ENCODE results near the gene EGR1.

The EGR1 gene

DNA sequence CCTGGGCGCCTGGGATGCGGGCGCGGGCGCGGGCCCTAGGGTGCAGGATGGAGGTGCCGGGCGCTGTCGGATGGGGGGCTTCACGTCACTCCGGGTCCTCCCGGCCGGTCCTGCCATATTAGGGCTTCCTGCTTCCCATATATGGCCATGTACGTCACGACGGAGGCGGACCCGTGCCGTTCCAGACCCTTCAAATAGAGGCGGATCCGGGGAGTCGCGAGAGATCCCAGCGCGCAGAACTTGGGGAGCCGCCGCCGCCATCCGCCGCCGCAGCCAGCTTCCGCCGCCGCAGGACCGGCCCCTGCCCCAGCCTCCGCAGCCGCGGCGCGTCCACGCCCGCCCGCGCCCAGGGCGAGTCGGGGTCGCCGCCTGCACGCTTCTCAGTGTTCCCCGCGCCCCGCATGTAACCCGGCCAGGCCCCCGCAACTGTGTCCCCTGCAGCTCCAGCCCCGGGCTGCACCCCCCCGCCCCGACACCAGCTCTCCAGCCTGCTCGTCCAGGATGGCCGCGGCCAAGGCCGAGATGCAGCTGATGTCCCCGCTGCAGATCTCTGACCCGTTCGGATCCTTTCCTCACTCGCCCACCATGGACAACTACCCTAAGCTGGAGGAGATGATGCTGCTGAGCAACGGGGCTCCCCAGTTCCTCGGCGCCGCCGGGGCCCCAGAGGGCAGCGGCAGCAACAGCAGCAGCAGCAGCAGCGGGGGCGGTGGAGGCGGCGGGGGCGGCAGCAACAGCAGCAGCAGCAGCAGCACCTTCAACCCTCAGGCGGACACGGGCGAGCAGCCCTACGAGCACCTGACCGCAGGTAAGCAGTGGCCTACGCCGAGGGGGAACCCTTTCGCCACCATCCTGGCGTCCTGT lies at the start of gene EGR1:
Gene EGR1 (plus strand): TSS at position 219 of the 864 bp plus-strand sequence. CDS start 283 bp downstream, at position 502.
- peak; percentile 90 for DNase-seq (ENCODE audit: low read depth)

DNA sequence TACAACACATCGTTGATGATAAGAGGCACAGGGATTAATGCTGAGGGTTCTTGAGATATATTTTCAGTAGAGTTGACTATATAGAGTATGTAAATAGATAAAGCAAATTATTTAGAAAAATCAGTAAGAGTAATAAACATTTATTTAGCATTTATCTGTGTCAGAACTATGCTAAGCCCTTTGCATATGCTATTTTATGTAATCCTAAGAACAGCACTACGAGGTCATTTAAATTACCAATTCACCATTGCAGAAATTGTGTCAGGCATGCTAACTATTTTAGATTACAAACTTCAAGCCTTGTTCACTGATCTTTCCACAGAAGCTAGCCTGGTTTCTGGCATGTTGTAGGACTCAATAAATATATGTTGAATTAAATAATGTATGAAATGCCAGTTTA lies 46.8 kb upstream of the EGR1 start:
- no peak for DNase-seq (ENCODE audit: low read depth)

DNA sequence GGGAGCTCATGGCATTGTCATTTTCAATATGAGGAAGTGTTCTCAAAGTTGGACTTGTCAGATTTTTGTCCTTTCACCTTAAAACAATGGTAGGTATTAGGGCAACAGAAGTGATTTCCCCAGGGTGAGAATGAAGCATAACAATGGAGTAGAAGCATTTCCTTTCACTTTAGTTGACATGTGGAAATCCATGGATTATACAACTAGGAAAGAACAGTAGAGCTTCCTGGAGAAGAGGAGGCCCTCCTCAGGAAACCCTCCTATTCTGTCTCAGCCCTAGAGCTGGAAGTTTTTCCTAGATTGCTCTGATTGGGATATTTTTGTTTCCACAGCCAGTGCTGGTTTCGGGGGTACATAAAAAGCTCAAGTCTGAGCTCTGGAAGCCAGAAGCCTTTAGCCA lies 40.2 kb upstream of the EGR1 start:
- no peak for DNase-seq (ENCODE audit: low read depth)

DNA sequence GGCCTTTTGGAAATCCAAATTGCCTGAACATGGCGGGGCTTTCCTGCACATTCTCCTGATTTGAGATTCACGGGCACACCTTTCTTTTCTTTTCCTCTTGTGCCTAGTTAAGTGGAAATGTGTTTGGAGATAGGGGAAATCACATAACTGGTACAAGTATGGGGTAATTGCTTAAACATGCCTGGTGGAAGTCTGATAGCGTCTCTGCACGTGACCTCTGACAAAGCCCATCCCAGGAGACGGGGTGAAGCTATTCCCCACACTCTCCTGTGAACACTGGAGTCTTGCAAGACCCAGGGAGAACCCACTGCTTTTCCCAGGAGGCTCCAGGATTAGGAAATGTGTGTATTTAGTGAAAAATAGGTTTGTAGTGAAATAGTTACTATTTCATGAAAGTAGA lies 29.3 kb upstream of the EGR1 start:
- no peak for DNase-seq (ENCODE audit: low read depth)

DNA sequence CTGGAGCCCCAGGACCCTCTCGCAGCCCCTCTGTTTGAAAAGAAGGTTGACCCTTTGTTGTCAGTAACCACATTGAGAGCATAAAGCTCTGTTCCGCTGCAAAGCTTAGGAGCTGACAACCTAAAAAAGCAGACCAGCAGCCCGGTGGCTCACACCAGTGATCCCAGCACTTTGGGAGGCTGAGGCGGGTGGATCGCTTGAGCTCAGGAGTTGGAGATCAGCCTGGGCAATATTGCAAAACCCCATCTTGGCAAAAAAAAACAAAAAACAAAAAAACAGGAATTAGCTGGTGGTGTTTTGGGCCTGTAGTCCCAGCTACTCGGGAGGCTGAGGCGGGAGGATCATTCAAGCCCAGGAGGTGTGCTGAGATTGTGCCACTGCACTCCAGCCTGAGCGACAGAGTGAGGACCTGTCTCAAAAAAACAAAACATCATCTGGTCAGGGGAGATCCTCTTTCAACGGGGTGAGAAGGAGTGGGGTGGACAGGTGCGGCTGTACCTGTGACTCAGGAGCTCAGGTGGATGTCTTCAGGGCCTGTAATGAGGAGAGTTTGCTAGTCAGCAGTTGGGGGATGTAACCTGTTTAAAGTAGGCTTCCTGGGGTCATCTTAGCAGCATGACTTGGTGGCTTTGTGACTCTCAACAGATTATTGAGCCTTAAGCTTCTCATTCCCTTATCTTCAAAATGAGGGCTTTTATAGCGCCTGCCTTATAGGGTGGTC lies 27.1 kb upstream of the EGR1 start:
- DNase-seq (ENCODE audit: low read depth): no peak

DNA sequence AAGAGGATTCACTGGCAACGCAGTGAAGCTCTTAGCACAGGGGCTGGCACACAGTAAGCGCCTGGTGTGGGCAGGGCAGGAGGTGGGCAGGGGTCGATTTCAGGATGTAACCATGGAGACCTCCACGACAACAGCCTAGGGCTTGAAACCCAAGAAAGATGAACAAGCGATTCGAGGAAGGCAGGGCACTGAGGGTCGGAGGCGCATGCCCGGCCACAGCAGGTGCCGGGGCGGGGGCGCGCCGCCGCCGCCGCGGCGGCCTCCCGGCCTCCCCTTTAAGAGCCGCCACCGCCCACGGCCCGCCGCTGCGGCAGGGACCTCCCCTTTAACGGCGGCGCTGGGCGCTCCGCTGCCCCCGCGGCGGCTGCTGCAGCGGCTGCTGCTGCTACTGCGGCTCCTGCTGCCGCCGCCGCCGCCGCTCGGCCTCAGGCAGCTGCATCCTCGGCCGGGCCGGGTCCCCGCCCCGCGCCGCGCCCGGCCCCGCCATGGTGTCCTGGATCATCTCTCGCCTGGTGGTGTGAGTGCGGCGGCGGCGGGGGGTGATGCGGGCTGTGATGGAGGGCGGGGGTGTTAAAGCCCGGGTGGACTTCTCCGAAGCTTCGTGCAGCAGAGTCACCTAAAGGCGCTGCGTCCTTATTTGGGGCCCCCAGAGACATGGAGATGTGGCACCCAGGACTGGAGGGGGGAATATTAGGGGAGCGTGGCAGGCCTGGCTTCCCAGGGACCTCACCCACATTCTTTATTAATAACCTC lies 26.4 kb upstream of the EGR1 start, which contains the start of gene REEP2:
Gene REEP2 (plus strand): TSS at position 334 of the 753 bp plus-strand sequence. CDS start 152 bp downstream, at position 486.
- DNase-seq (ENCODE audit: low read depth): peak; percentile 59

DNA sequence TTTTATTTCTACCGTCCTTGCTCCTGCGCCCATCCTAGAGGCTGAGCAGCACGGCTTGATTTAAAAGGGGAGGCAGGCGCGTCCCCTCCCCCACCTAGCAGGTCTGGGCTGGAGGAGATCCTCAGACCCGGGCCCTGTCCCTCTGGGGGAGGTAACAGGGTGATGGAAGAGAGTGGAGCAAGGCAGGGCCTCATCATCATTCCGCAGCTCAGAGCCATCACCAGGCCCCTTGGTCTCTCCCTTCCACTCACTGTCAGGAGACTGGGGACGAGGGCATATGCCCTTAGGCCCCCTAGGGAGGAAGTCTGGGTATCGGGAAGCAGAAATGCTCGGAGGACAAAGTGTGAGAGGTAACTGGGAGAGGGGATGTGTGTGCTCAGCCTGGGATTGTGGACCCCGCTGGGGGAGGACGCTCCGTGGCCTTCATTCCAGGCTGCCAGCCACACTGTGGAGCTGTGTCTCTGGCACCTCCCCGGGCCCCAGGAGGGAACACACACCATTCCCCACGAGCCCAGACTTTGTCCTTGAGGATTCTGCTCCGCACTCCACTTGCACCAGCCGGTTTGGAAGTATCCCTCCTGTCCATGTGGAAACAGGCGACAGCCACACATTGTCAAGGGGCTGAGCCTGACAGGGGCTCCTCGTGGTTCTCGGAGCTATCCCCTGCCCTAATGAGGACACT lies 25.7 kb upstream of the EGR1 start:
- no peak for DNase-seq (ENCODE audit: low read depth)

DNA sequence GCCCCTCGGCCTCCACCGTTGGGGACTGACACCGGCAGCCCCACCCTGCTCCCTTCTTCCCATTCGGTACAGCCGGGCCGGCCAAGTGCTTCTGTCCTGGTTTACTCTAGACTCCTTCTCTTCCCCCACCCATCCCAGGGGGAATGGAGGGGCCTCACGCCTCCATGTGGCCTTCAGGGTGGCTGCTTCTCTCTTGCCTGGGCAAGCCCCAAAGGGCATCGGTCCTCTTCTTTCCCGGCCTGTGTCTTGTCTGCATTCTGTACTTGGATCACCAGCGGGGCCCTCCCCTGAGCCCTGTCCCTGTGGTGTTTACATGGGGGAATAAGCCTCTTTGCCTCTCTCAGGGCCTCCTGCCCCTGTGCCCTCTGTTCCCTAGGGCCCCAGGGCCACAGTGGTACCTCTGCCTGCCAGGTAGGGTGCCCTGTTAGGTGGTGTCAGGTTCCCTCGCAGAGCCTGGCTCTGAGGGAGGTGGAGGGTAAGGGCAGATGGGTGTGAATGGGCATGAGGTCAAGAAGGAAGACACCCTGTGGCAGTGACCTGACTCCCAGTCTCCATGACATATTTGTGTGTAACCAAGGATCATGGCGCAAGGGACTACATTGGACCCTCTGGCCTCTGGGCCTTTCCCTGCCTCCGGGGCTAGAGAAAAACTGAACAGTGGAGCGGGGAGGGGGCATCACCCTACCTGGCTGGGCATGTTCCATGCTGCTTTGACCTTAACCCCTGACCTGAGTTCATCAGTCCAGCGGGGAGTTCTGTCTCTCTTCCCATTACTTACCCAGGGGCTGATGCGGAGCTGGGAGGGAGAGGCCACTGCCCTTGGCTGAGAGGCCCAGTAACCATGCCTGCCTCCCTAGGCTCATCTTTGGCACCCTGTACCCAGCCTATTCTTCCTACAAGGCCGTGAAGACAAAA lies 24.9 kb upstream of the EGR1 start:
- no peak for DNase-seq (ENCODE audit: low read depth)

DNA sequence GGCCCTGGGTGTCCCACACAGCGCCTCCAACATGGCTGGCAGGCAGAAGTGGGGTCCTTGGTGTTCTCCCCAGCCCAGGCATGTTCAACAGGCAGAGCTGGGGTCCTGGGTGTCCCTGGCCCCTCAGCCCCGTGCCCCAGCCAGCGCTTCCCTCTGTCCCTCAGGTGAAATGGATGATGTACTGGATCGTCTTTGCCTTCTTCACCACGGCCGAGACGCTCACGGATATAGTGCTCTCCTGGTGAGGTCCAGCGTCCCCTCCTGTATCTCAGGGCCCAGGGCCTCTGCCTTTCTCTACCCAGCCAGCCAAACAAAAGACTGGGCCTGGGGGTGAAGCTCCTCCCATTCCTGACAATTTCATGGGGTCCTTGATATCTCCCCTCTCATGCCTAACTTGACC lies 24.1 kb upstream of the EGR1 start:
- no peak for DNase-seq (ENCODE audit: low read depth)

DNA sequence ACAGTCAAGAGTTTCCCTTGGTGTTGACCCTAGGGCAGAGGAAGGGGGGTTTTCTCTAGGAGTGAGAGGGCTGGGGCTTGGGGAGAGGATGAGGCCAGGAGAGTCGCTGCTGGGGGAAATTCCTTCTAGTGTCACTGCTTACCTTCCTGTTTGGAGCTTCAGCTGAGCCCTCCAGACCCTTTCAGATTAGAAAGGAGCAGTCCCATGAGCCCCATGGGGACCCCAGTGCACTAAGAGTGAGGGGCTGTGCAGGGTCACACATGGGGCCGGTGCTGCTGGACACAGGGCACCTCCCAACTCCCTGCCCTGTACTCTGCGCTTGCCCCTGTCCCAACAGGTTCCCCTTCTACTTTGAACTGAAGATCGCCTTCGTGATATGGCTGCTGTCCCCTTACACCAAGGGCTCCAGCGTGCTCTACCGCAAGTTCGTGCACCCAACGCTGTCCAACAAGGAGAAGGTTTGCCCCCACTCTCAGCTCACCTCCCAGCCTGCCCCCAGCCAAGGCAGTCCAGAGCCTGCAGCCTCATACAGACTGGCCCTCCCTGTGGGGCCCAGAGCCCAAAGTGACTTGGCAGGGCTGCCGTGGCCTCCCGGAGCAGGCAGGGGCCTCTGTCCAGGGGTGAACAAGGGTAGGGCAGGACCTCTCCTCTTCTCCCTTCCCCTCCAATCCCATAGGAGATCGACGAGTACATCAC lies 21.1 kb upstream of the EGR1 start:
- DNase-seq (ENCODE audit: low read depth): no peak

DNA sequence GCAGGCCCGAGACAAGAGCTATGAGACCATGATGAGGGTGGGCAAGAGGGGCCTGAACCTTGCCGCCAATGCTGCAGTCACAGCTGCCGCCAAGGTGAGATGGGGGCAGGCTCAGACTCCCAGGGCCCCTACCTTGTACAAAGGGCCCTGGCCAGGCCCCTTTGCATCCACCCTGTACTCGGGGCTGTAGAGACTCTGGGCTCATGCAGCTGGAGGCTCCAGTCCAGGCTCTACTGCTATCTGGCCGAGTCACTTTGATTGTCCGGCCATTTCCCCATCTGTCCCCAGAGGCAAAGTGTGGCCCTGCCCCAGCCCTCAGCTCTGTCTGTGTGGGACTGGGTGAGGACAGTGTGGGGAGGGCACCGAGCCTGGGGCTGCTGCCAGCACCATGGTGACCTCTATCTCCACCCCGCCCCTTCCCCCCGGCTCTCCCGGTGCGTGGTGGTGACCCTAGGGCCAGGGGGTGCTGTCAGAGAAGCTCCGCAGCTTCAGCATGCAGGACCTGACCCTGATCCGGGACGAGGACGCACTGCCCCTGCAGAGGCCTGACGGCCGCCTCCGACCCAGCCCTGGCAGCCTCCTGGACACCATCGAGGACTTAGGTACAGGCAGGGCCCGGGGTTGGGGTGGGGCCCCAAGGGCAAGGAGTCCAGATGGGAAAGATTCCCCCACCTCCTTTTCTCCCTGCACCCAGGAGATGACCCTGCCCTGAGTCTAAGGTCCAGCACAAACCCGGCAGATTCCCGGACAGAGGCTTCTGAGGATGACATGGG lies 20.3 kb upstream of the EGR1 start:
- DNase-seq (ENCODE audit: low read depth): no peak

DNA sequence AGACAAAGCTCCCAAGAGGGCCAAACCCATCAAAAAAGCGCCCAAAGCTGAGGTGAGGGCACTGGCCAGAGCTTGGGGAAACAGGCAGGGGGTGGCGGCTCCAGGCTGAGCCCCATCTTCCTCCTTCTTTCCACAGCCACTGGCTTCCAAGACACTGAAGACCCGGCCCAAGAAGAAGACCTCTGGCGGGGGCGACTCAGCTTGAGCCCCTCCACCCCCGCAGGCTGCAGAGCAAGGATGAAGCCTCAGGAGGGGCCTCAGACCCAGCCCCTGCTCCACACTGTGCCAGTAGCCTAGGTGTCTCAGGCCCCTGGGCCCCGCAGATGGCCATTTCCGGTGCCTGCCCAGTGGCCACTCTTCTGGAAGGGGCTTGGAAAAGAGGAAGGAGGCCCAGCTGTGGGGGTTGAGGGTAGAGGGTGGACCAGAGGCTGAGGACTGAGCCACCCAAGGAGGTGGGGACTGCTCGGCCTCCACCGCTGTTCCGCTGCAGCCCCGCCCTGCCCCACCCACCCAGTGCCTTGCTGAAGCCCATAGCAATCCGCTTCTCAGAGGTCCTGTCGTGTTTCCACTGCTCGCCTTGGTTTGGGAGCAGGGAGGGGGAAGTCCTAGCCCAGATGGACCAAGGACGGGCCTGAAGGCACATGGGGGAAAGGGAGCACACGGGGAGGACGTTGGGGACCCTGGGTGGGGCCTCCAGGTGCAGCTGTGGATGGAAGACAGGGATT lies 19.6 kb upstream of the EGR1 start:
- DNase-seq (ENCODE audit: low read depth): no peak

DNA sequence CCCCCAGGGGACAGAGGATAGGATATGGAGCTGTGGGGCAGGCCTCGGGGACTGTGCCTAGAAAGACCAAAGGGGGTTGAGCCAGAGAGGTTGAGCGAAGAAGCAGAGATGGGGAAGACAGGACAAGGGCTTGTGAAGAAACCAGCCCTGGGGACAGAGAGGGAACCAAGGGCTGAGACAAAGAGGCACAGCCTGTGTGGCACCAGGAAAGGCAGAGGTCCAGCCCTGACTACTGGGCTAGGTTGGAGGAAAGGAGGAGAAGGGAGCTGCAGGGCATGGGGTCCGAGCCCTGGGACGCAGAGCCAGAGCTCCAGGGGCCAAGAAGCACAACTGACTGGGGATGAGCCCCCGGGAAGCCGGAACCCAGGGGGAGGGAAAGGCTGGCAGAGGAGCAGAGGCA lies 17.2 kb upstream of the EGR1 start:
- no peak for DNase-seq (ENCODE audit: low read depth)

DNA sequence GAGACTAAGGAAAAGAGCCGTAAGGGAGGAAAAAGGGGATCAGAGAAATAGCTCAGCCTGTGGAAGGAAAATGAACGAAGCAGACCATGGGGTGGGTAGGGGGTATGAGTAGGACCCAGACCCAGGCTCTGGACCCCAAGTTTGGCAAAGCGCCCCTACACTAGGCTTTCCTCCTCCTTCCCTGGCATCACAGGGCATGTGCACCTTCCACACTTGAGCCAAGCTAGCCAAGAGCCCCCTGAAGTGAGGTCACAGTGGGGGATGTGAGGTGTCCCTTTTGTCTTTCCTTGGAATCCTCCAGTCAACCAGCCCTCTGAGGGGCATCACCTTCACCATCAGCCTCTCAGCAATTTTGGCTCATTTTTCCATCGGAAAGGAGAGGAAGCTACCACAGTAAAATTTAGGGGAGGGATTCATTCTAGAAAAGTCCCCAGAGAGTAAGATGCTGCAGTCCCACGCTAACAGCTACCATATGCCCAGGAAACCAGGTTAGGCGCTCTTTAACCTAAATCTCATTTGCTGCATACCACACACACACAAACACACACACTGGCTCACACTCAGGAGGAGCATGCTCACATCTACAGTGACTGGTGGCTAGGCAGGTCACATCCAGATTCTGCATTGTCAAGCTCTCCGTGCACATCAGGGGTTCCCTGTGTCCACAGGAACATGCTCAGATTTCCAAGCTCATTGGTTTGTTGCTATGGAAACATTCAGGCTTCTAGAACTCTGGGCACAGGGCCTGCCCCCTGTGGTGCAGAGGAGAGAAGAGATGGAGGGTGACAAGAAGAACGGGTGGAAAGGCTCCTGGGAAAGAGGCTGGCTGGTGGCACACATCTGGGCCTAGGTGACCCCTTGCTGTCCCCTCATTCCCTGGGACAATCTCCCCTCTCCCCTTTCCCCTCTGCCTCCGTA lies 16.5 kb upstream of the EGR1 start:
- DNase-seq (ENCODE audit: low read depth): no peak

DNA sequence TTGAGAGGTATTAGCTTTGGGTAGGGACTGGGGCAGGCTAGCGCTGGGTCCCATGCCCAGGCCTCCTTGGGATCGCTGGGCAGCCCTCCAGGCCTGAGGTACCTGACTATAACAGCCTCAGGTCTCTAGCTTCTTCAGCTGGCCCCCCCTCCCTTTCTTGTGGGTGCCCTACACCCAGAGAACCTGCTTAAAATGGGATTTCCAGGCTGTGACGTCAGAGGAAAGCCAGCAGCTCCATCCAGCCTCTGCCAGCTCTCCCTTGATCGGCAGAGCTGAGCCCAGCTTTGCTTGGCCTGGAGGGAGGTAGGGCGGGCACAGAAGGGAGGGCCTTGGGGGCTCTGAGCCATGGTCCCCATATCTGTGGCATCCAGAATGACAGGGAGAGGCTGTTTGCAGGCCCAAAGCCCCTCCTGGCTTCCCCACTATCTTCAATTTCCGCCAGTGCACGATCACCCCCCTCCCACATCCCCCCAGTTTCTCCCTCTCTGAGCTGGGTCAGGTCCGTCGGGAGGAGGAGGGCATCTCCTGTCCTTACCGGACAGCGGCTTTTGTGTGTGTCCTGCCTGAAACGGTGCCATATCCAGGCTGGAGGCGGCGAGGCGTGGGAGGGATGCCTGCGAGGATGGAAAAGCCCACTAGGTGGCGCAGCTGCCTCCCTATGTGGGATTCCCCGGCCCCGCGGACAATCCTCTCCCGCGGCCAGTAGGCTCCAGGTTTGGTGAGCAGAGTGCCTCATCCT lies 15.6 kb upstream of the EGR1 start:
- DNase-seq (ENCODE audit: low read depth): peak; percentile 65

DNA sequence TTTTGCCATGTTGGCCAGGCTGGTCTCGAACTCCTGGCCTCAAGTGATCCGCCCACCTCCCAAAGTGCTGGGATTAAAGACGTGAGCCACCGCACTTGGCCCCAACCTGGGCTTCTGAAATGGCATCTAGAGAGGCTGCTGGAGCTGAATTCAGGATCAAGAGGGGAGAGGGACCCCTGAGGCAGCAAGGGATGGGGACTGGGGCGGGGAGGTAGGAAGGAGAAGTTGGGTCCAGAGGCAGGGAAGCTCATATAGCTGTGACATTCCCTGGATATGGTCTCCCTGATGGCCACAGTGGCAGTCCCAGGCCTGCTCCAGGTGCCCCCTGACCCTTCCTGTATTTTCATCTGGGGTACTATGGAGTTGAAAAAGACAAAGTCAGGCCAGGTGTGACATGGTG lies 14.3 kb upstream of the EGR1 start:
- no peak for DNase-seq (ENCODE audit: low read depth)

DNA sequence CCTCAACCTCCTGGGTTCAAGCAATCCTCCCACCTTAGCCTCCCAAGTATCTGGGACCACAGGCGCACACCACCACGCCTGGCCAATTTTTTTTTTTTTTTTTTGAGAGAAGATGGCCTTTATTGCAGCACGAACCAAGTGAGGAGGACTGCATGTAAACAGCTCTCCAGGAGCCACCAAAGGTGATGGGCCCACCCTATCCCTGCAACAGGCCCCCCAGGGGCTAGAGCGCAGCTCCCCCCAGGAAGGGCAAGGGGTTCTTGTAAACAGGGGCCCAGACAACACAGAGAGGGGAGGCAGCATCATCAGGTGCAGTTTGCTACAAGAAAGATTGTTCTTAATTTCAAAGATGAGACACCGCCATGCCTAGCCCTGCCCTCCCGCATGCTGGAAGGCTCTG lies 12.6 kb upstream of the EGR1 start:
- DNase-seq (ENCODE audit: low read depth): no peak
